Motor neuron (in vitro differentiated cells): ENCODE results near the gene TSPAN3. TPM values are rescaled to one million over a fixed set of nuclear protein-coding genes. Genes with fewer than 3 reads are reported as not detected.

Experiments used
- ATAC-seq, 8 experiments: fragments of 200-7000 bp; cut with Tn5 transposase; replicated peaks in 6 of 8; 2 replicates each; pipeline ENCODE4 v1.8.0; 2021; ENCODE audit warnings: mild to moderate bottlenecking in 8 of 8, moderate library complexity in 8 of 8
- H3K27ac ChIP-seq, 2 donors: fragments of 250-450 bp; sonication (Bioruptor Pico); 2 replicates each; pipeline ENCODE4 v1.9.0; 2021; ENCODE audit warnings: antibody characterized with exemption in 2 of 2, mild to moderate bottlenecking in 2 of 2, moderate library complexity in 1 of 2
- H3K4me1 ChIP-seq, 2 donors: fragments of 250-450 bp; sonication (Bioruptor Pico); replicated peaks in 1 of 2; 2 replicates each; pipeline ENCODE4 v1.6.1; 2021; ENCODE audit warnings: antibody characterized with exemption in 2 of 2, mild to moderate bottlenecking in 2 of 2, moderate library complexity in 1 of 2
- H3K4me3 ChIP-seq, 5 donors: fragments of 250-450 bp; sonication (Bioruptor Pico); 2 replicates each; pipeline ENCODE4 v1.9.0; 2021; ENCODE audit warnings: antibody characterized with exemption in 5 of 5, mild to moderate bottlenecking in 5 of 5, moderate library complexity in 4 of 5
- WGBS, 10 experiments: fragments of 450-650 bp; shearing (Covaris generic); methylation state at CpG; one replicate each; pipeline ENCODE4 v1.0.0; 2022; 5-methylcytosine and 5-hydroxymethylcytosine counted together
- in situ Hi-C, 9 experiments: fragments of 400-800 bp; cut with MboI; loops; one replicate each; pipeline ENCODE4 v1.15.0; 2021; ENCODE audit warnings: low sequenced_read_pairs in 9 of 9, low pct_unique_long_range_greater_than_20kb in 2 of 9; ENCODE audit not compliant: unreplicated experiment in 9 of 9
- total RNA-seq, 8 experiments: library from RNA; unstranded; fragments of 300-600 nt; gene quantifications; 2 replicates each; pipeline versions ENCODE4 v1.2.3 to v1.2.4, GENCODE V29; 2022

TSPAN3 gene
- total RNA-seq, 8 experiments from 2014 or later: 153 to 545 (median 224) TPM

- Histone ChIP-seq H3K27ac (no peak overlapping the region), H3K4me1 (peaks cover 4 to 11% of the 10 kb centered on the region in 2 donors), H3K4me3 (no peak overlapping the region)
- ATAC-seq: peak in 4 of 8 experiments; percentile 15 to 63 (median 46)
- in situ Hi-C loops: no loop called here
Measured at GRCh38 chr15:77060546-77060945, 10.4 kb downstream of the TSPAN3 start.

GRCh38 chr15:77059786-77060361, 11.0 kb downstream of the TSPAN3 start:
- in situ Hi-C loops: no loop called here
- Histone ChIP-seq H3K27ac (no peak overlapping the region), H3K4me3 (no peak overlapping the region), H3K4me1 (peaks cover 4 to 11% of the 10 kb centered on the region in 2 donors)
- 10 to 100% (median 67%) methylated on average over 1 to 2 of the region's 2 CpGs; no CpG with 5 or more reads in 3 of the 10 experiments for WGBS, 10 experiments
- peak in 1 of 8 experiments; percentile 33 for ATAC-seq

GRCh38 chr15:77058468-77058867, 12.4 kb downstream of the TSPAN3 start:
- no peak for ATAC-seq
- 60 to 100% (median 100%) methylated on average over 1 to 4 of the region's 4 CpGs; no CpG with 5 or more reads in 4 of the 10 experiments for WGBS, 10 experiments
- Histone ChIP-seq H3K4me3 (no peak overlapping the region), H3K27ac (no peak overlapping the region), H3K4me1 (peaks cover 4 to 11% of the 10 kb centered on the region in 2 donors)
- in situ Hi-C loops: no loop called here

GRCh38 chr15:77057685-77058084, 13.2 kb downstream of the TSPAN3 start:
- Histone ChIP-seq H3K27ac (no peak overlapping the region), H3K4me1 (peaks cover 4 to 11% of the 10 kb centered on the region in 2 donors), H3K4me3 (no peak overlapping the region)
- ATAC-seq: peak in 1 of 8 experiments; percentile 15
- WGBS, 10 experiments: 79 to 100% (median 93%) methylated on average over 1 to 4 of the region's 4 CpGs; no CpG with 5 or more reads in 1 of the 10 experiments
- in situ Hi-C loops: no loop called here

GRCh38 chr15:77057072-77057471, 13.8 kb downstream of the TSPAN3 start:
- ATAC-seq: peak in 1 of 8 experiments; percentile 47
- no peak overlapping the region for H3K4me3 ChIP-seq
- in situ Hi-C loops: no loop called here
- 100% methylated on average over 1 of the region's 1 CpG; no CpG with 5 or more reads in 4 of the 10 experiments for WGBS, 10 experiments
- peaks cover 4 to 11% of the 10 kb centered on the region in 2 donors for H3K4me1 ChIP-seq
- no peak overlapping the region for H3K27ac ChIP-seq

- ATAC-seq: no peak
- WGBS, 10 experiments: 50 to 100% (median 90%) methylated on average over 1 to 2 of the region's 2 CpGs
- Histone ChIP-seq H3K4me1 (no peaks in the 10 kb centered on the region), H3K27ac (no peak overlapping the region), H3K4me3 (no peak overlapping the region)
- in situ Hi-C loops: no loop called here
Measured at GRCh38 chr15:77053709-77054108, 17.2 kb downstream of the TSPAN3 start.

GRCh38 chr15:77052556-77052955, 18.4 kb downstream of the TSPAN3 start:
- no peaks in the 10 kb centered on the region for H3K4me1 ChIP-seq
- in situ Hi-C loops: no loop called here
- no peak for ATAC-seq
- H3K27ac ChIP-seq: no peak overlapping the region
- 59 to 100% (median 83%) methylated on average over 1 to 2 of the region's 2 CpGs; no CpG with 5 or more reads in 3 of the 10 experiments for WGBS, 10 experiments
- H3K4me3 ChIP-seq: no peak overlapping the region

- peak in 1 of 8 experiments; percentile 57 for ATAC-seq
- in situ Hi-C loops: no loop called here
- Histone ChIP-seq H3K4me1 (no peaks in the 10 kb centered on the region), H3K4me3 (no peak overlapping the region), H3K27ac (no peak overlapping the region)
- 80 to 100% (median 96%) methylated on average over 1 of the region's 1 CpG; no CpG with 5 or more reads in 4 of the 10 experiments for WGBS, 10 experiments
Measured at GRCh38 chr15:77048135-77048876, 22.6 kb downstream of the TSPAN3 start.

GRCh38 chr15:77046704-77047412, 24.1 kb downstream of the TSPAN3 start:
- Histone ChIP-seq H3K4me3 (no peak overlapping the region), H3K4me1 (no peaks in the 10 kb centered on the region), H3K27ac (no peak overlapping the region)
- 76 to 94% (median 85%) methylated on average over 3 to 7 of the region's 7 CpGs; no CpG with 5 or more reads in 2 of the 10 experiments for WGBS, 10 experiments
- in situ Hi-C loops: no loop called here
- ATAC-seq: no peak

- no peaks in the 10 kb centered on the region for H3K4me1 ChIP-seq
- WGBS, 10 experiments: 100% methylated on average over 1 of the region's 1 CpG; no CpG with 5 or more reads in 1 of the 10 experiments
- H3K4me3 ChIP-seq: no peak overlapping the region
- no peak overlapping the region for H3K27ac ChIP-seq
- in situ Hi-C loops: no loop called here
- no peak for ATAC-seq
Measured at GRCh38 chr15:77045985-77046384, 24.9 kb downstream of the TSPAN3 start.

GRCh38 chr15:77044228-77045042, 26.5 kb downstream of the TSPAN3 start:
- WGBS, 10 experiments: 79 to 100% (median 90%) methylated on average over 1 to 4 of the region's 7 CpGs; no CpG with 5 or more reads in 3 of the 10 experiments
- Histone ChIP-seq H3K27ac (no peak overlapping the region), H3K4me3 (no peak overlapping the region), H3K4me1 (no peaks in the 10 kb centered on the region)
- in situ Hi-C loops: no loop called here
- peak in 5 of 8 experiments; percentile 11 to 97 (median 73) for ATAC-seq

- in situ Hi-C loops: no loop called here
- no peak for ATAC-seq
- no peaks in the 10 kb centered on the region for H3K4me1 ChIP-seq
- no peak overlapping the region for H3K27ac ChIP-seq
- H3K4me3 ChIP-seq: no peak overlapping the region
- 80 to 100% (median 91%) methylated on average over 1 to 17 of the region's 20 CpGs for WGBS, 10 experiments
Measured at GRCh38 chr15:77042955-77043920, 27.7 kb downstream of the TSPAN3 start.
